Upper lobe of left lung (tissue), 6 donors: ENCODE data around the gene PKIG. TPM values are rescaled to one million over a fixed set of nuclear protein-coding genes. Genes with fewer than 3 reads are reported as not detected.

Experiments used
- ATAC-seq, 2 donors: fragments of 200-7000 bp; cut with Tn5 transposase; one replicate each; pipeline ENCODE4 v1.9.1; 2022; ENCODE audit warnings: mild to moderate bottlenecking in 2 of 2, moderate library complexity in 2 of 2; ENCODE audit not compliant: low FRiP score in 2 of 2
- DNase-seq, 2 donors: peaks; one replicate each; pipeline ENCODE4 v3.0.0-alpha.2; 2019 to 2020
- H3K27ac ChIP-seq, 4 donors: fragments of 200-600 bp; sonication (generic); one replicate each; pipeline ENCODE4 v1.5.1; 2016 to 2019
- H3K27me3 ChIP-seq, 4 donors: fragments of 200-600 bp; sonication (generic); one replicate each; pipeline ENCODE4 v1.5.1; 2017 to 2019
- H3K36me3 ChIP-seq, 4 donors: fragments of 200-600 bp; sonication (generic); one replicate each; pipeline ENCODE4 v1.5.1; 2016 to 2019
- H3K4me1 ChIP-seq, 4 donors: fragments of 200-600 bp; sonication (generic); one replicate each; pipeline ENCODE4 v1.5.1; 2018 to 2019
- H3K4me3 ChIP-seq, 4 donors: fragments of 200-600 bp; sonication (generic); one replicate each; pipeline ENCODE4 v1.5.1; 2017 to 2019; ENCODE audit warnings: mild to moderate bottlenecking in 2 of 4, moderate library complexity in 1 of 4
- H3K9me3 ChIP-seq, 4 donors: fragments of 200-600 bp; sonication (generic); one replicate each; pipeline ENCODE4 v1.5.1; 2018 to 2019
- CTCF ChIP-seq, 6 experiments: fragments of 450-650 bp in 4 of 6; fragments of 200-600 bp in 2 of 6; sonication (generic) in 2 of 6; IDR thresholded peaks; one replicate each; pipeline ENCODE4 v1.5.1; 2016 to 2019; ENCODE audit warnings: antibody characterized with exemption in 6 of 6
- EP300 ChIP-seq, 4 donors: sonication (generic); formaldehyde crosslinking; IDR thresholded peaks; one replicate each; pipeline ENCODE4 v1.5.1; 2017; ENCODE audit warnings: antibody characterized with exemption in 4 of 4, control low read depth in 2 of 4
- POLR2A ChIP-seq, 4 donors: fragments of 450-650 bp; IDR thresholded peaks; one replicate each; pipeline ENCODE4 v1.5.1; 2016 to 2017; ENCODE audit warnings: antibody characterized with exemption in 4 of 4, mild to moderate bottlenecking in 2 of 4
- POLR2AphosphoS5 ChIP-seq, 2 donors: sonication (generic); formaldehyde crosslinking; IDR thresholded peaks; one replicate each; pipeline ENCODE4 v1.5.1; 2017; ENCODE audit warnings: antibody characterized with exemption in 2 of 2
- WGBS, 2 donors: methylation state at CpG; one replicate each; pipeline ENCODE4 v1.1.5; 2017 to 2018; 5-methylcytosine and 5-hydroxymethylcytosine counted together
- total RNA-seq, 6 donors: library from RNA; depleted of rRNA in 4 of 6; stranded (reverse); fragments of >200 nt in 4 of 6; gene quantifications; one replicate each; pipeline versions ENCODE4 v1.1.0 to v1.2.1, GENCODE V29; 2016 to 2021
- donor health status: DM: no; HTN: no; CAD: no; lungs with moderate emphysema.
- donor health status: DM: no; HTN: yes; CAD: no; lungs with severe emphysema.

The PKIG gene
- total RNA-seq, 6 donors from 2014 or later: 46.1 to 91.5 (median 67.8) TPM

GRCh38 chr20:44644230-44644617, 61.8 kb downstream of the PKIG start:
- H3K27ac ChIP-seq: peak overlapping the region; percentile 62 to 82 (median 72)

GRCh38 chr20:44644667-44645131, 62.3 kb downstream of the PKIG start:
- Histone ChIP-seq H3K36me3 (no peaks in the 10 kb centered on the region), H3K4me3 (no peak overlapping the region), H3K27ac (peak overlapping the region; percentile 62 to 82 (median 72)), H3K27me3 (no peaks in the 10 kb centered on the region), H3K4me1 (peaks cover 44 to 67% (median 55%) of the 10 kb centered on the region in 4 donors), H3K9me3 (no peaks in the 10 kb centered on the region)
- 70% methylated on average over 4 to 7 of the region's 7 CpGs for WGBS, 2 donors
- TF ChIP-seq CTCF (IDR thresholded peaks at IDR 0.05) (no peak), POLR2A (IDR thresholded peaks at IDR 0.05) (no peak), EP300 (IDR thresholded peaks at IDR 0.05) (no peak), POLR2AphosphoS5 (IDR thresholded peaks at IDR 0.05) (no peak)
- ATAC-seq (no peak), DNase-seq (no peak)

More at GRCh38 chr20:44644230-44644617, 61.8 kb downstream of the PKIG start:
- TF ChIP-seq POLR2A (IDR thresholded peaks at IDR 0.05): no peak
- no peak for TF ChIP-seq POLR2AphosphoS5 (IDR thresholded peaks at IDR 0.05)
- no peak for TF ChIP-seq EP300 (IDR thresholded peaks at IDR 0.05)
- no peak for TF ChIP-seq CTCF (IDR thresholded peaks at IDR 0.05)
- Histone ChIP-seq H3K27me3 (no peaks in the 10 kb centered on the region), H3K36me3 (no peaks in the 10 kb centered on the region), H3K4me1 (peaks cover 44 to 67% (median 55%) of the 10 kb centered on the region in 4 donors), H3K4me3 (no peak overlapping the region), H3K9me3 (no peaks in the 10 kb centered on the region)
- no peak for ATAC-seq
- WGBS, 2 donors: 75 to 78% methylated on average over 6 to 8 of the region's 8 CpGs
- no peak for DNase-seq

GRCh38 chr20:44646023-44646640, 63.8 kb downstream of the PKIG start:
- Histone ChIP-seq H3K4me1 (peaks cover 49 to 81% (median 61%) of the 10 kb centered on the region in 4 donors), H3K36me3 (no peaks in the 10 kb centered on the region), H3K9me3 (no peaks in the 10 kb centered on the region), H3K27me3 (no peaks in the 10 kb centered on the region), H3K4me3 (no peak overlapping the region), H3K27ac (peak overlapping the region; percentile 40 to 82 (median 54))
- no peak for ATAC-seq
- TF ChIP-seq CTCF (IDR thresholded peaks at IDR 0.05): no peak
- TF ChIP-seq EP300 (IDR thresholded peaks at IDR 0.05): no peak
- no peak for TF ChIP-seq POLR2A (IDR thresholded peaks at IDR 0.05)
- TF ChIP-seq POLR2AphosphoS5 (IDR thresholded peaks at IDR 0.05): no peak
- no peak for DNase-seq
- 28 to 40% methylated on average over 4 of the region's 4 CpGs for WGBS, 2 donors

GRCh38 chr20:44646641-44647274, 64.4 kb downstream of the PKIG start:
- DNase-seq: no peak
- no peak for ATAC-seq
- 66 to 79% methylated on average over 10 of the region's 10 CpGs for WGBS, 2 donors
- Histone ChIP-seq H3K36me3 (no peaks in the 10 kb centered on the region), H3K9me3 (no peaks in the 10 kb centered on the region), H3K4me1 (peaks cover 50 to 80% (median 63%) of the 10 kb centered on the region in 4 donors), H3K27me3 (no peaks in the 10 kb centered on the region), H3K4me3 (no peak overlapping the region), H3K27ac (peak overlapping the region; percentile 40 to 82 (median 54))
- TF ChIP-seq EP300 (IDR thresholded peaks at IDR 0.05) (no peak), POLR2A (IDR thresholded peaks at IDR 0.05) (no peak), CTCF (IDR thresholded peaks at IDR 0.05) (no peak), POLR2AphosphoS5 (IDR thresholded peaks at IDR 0.05) (no peak)
